Measurements from ENCODE around the gene AFG3L2. TPM values are rescaled to one million over a fixed set of nuclear protein-coding genes. Genes with fewer than 3 reads are reported as not detected.
"Not testable (repeated sequence)": the region's sequence is repeated elsewhere in the genome, so short reads cannot be mapped to it uniquely, and the experiment has no call there.

Gene AFG3L2
- total RNA-seq, 2 donors from 2014 or later = 47.1 to 49.5 TPM

DNA sequence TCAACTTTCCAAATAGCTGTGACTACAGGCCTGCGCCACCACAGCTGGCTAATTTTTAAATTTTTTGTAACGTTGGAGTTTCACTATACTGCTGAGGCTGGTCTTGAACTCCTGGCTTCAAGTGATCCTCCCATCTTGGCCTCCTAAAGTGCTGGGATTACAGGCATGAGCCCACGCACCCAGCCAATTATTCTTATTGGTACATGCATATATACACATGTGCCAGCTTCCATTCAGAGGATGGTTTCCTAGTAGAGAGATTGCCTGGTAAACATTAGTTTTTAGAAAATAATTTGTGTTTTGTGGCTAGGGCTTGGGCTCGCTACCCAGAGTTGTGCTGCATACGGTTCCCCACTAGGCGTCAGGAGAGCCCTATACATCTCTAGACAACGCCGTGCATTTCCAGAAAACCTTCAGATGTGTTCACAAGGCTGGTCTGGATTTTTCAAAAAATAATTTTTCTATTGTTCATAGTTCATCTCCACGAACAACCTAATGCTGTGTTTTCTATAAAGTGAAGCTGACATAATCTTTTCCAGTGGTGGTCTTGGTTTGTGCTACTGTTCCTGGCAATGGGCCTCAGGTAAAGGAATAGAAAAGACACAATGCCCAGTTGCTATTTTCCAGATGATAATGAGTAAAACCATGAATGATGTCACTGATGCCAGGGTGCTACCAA is 14.6 kb upstream of the AFG3L2 start:
- peak; percentile 78 for DNase-seq
- Histone ChIP-seq H3K4me3 (ENCODE audit: low read length) (no peak overlapping the region), H3K27me3 (ENCODE audit: control insufficient read depth, insufficient read depth, low read length, poor library complexity, severe bottlenecking) (no peaks in the 10 kb centered on the region), H3K36me3 (ENCODE audit: control insufficient read depth, insufficient read depth, low read length) (no peaks in the 10 kb centered on the region), H3K4me1 (ENCODE audit: control insufficient read depth, insufficient read depth, low read length) (no peaks in the 10 kb centered on the region), H3K9ac (ENCODE audit: extremely low read depth, low read length, poor library complexity, severe bottlenecking) (no peak overlapping the region), H3K27ac (ENCODE audit: low read depth, low read length) (no peak overlapping the region), H3K9me3 (ENCODE audit: control insufficient read depth, low read length) (no peaks in the 10 kb centered on the region)
- Mint-ChIP-seq H3K9me3 (no peaks in the 10 kb centered on the region), H3K27me3 (ENCODE audit: insufficient read depth) (peaks cover 7% of the 10 kb centered on the region), H3K27ac (no peak overlapping the region), H3K4me1 (no peaks in the 10 kb centered on the region), H3K4me3 (no peak overlapping the region), H3K36me3 (ENCODE audit: low read depth) (no peaks in the 10 kb centered on the region)
- 24 to 29% methylated on average over 6 to 9 of the region's 9 CpGs for WGBS, 2 experiments (ENCODE audit: insufficient coverage in 1 of 2, insufficient read length in 1 of 2)
- TF ChIP-seq, protein P1, sequence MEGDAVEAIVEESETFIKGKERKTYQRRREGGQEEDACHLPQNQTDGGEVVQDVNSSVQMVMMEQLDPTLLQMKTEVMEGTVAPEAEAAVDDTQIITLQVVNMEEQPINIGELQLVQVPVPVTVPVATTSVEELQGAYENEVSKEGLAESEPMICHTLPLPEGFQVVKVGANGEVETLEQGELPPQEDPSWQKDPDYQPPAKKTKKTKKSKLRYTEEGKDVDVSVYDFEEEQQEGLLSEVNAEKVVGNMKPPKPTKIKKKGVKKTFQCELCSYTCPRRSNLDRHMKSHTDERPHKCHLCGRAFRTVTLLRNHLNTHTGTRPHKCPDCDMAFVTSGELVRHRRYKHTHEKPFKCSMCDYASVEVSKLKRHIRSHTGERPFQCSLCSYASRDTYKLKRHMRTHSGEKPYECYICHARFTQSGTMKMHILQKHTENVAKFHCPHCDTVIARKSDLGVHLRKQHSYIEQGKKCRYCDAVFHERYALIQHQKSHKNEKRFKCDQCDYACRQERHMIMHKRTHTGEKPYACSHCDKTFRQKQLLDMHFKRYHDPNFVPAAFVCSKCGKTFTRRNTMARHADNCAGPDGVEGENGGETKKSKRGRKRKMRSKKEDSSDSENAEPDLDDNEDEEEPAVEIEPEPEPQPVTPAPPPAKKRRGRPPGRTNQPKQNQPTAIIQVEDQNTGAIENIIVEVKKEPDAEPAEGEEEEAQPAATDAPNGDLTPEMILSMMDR (conservative IDR thresholded peaks at IDR 0.05) = peak; percentile 94

DNA sequence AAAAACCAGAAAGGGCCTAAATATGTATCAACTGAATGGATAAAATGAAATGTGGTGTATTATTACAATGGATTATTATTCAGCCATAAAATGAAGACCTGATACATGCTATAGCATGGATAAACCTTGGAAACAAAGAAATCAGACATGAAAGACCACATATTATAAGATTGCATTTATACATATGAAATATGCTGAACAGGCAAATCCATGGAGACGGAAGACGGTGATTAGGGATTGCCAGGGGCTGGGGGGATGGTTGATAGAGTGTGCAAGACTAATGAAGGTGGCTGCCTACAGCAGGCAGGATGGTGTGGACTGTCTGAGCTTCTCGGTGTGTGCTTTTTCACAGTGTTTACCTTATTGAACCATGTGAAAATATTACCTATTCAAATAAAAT is 11.4 kb upstream of the AFG3L2 start:
- H3K4me1 ChIP-seq (ENCODE audit: control insufficient read depth, insufficient read depth, low read length) = no peaks in the 10 kb centered on the region
- Mint-ChIP-seq H3K36me3 (ENCODE audit: low read depth) (no peaks in the 10 kb centered on the region), H3K4me3 (no peak overlapping the region), H3K27me3 (ENCODE audit: insufficient read depth) (no peaks in the 10 kb centered on the region), H3K27ac (no peak overlapping the region), H3K9me3 (peaks cover 2% of the 10 kb centered on the region), H3K4me1 (no peaks in the 10 kb centered on the region)
- WGBS, 2 experiments (ENCODE audit: insufficient coverage in 1 of 2, insufficient read length in 1 of 2) = 85% methylated on average over 2 of the region's 3 CpGs; no CpG with 5 or more reads in 1 of the 2 experiments
- no peak overlapping the region for H3K4me3 ChIP-seq (ENCODE audit: low read length)
- no peak overlapping the region for H3K27ac ChIP-seq (ENCODE audit: low read depth, low read length)
- H3K9ac ChIP-seq (ENCODE audit: extremely low read depth, low read length, poor library complexity, severe bottlenecking) = no peak overlapping the region
- DNase-seq = no peak
- no peaks in the 10 kb centered on the region for H3K27me3 ChIP-seq (ENCODE audit: control insufficient read depth, insufficient read depth, low read length, poor library complexity, severe bottlenecking)
- no peaks in the 10 kb centered on the region for H3K9me3 ChIP-seq (ENCODE audit: control insufficient read depth, low read length)
- no peaks in the 10 kb centered on the region for H3K36me3 ChIP-seq (ENCODE audit: control insufficient read depth, insufficient read depth, low read length)
- TF ChIP-seq, protein P1 (conservative IDR thresholded peaks at IDR 0.05) = no peak

DNA sequence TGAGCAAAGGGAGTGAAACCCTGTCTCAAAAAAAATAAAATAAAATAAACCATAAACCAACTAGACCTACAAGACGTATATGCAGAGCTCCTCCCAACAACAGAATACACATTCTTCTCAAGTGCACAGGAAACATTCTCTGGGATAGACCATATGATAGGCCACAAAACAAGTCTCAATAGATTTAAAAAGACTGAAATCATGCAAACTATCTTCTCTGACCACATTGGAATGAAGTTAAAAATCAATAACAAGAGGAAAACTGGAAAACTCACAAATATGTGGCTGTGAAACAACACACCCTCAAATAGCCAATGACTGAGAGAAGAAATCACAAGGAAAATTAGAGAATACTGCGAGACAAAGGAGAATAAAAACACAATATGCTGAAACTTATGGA is 7.2 kb upstream of the AFG3L2 start:
- Mint-ChIP-seq H3K36me3 (ENCODE audit: low read depth) (no peaks in the 10 kb centered on the region), H3K4me1 (no peaks in the 10 kb centered on the region), H3K27me3 (ENCODE audit: insufficient read depth) (no peaks in the 10 kb centered on the region), H3K9me3 (peaks cover 7% of the 10 kb centered on the region), H3K27ac (no peak overlapping the region), H3K4me3 (no peak overlapping the region)
- Histone ChIP-seq H3K4me3 (ENCODE audit: low read length) (no peak overlapping the region), H3K9ac (ENCODE audit: extremely low read depth, low read length, poor library complexity, severe bottlenecking) (no peak overlapping the region), H3K36me3 (ENCODE audit: control insufficient read depth, insufficient read depth, low read length) (no peaks in the 10 kb centered on the region), H3K27ac (ENCODE audit: low read depth, low read length) (no peak overlapping the region), H3K27me3 (ENCODE audit: control insufficient read depth, insufficient read depth, low read length, poor library complexity, severe bottlenecking) (no peaks in the 10 kb centered on the region), H3K4me1 (ENCODE audit: control insufficient read depth, insufficient read depth, low read length) (no peaks in the 10 kb centered on the region), H3K9me3 (ENCODE audit: control insufficient read depth, low read length) (no peaks in the 10 kb centered on the region)
- WGBS, 2 experiments (ENCODE audit: insufficient coverage in 1 of 2, insufficient read length in 1 of 2) = 89 to 93% methylated on average over 1 to 2 of the region's 2 CpGs
- no peak for DNase-seq
- TF ChIP-seq, protein P1 (conservative IDR thresholded peaks at IDR 0.05) = no peak

DNA sequence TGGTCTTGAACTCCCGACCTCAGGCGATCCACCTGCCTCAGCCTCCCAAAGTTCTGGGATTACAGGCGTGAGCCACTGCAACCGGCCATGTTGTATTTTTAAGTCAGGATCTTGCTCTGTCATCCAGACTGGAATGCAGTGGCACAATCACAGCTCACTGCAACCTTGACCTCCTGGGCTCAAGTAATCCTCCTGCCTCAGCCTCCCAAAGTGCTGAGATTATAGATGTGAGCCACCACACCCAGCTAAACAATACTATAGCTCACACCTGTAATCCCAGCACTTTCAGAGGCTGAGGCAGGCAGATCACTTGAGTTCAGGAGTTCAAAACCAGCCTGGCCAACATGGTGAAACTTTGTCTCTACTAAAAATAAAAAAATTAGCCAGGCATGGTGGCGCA is 6.7 kb upstream of the AFG3L2 start:
- H3K4me1 ChIP-seq (ENCODE audit: control insufficient read depth, insufficient read depth, low read length); H3K9ac ChIP-seq (ENCODE audit: extremely low read depth, low read length, poor library complexity, severe bottlenecking); H3K36me3 Mint-ChIP-seq (ENCODE audit: low read depth); H3K36me3 ChIP-seq (ENCODE audit: control insufficient read depth, insufficient read depth, low read length); H3K27ac ChIP-seq (ENCODE audit: low read depth, low read length); H3K27me3 Mint-ChIP-seq (ENCODE audit: insufficient read depth); H3K27me3 ChIP-seq (ENCODE audit: control insufficient read depth, insufficient read depth, low read length, poor library complexity, severe bottlenecking); H3K27ac Mint-ChIP-seq; H3K4me1 Mint-ChIP-seq; H3K9me3 Mint-ChIP-seq; H3K4me3 ChIP-seq (ENCODE audit: low read length); H3K9me3 ChIP-seq (ENCODE audit: control insufficient read depth, low read length); DNase-seq; H3K4me3 Mint-ChIP-seq: not testable (repeated sequence)
- 87 to 93% methylated on average over 5 of the region's 5 CpGs for WGBS, 2 experiments (ENCODE audit: insufficient coverage in 1 of 2, insufficient read length in 1 of 2)

DNA sequence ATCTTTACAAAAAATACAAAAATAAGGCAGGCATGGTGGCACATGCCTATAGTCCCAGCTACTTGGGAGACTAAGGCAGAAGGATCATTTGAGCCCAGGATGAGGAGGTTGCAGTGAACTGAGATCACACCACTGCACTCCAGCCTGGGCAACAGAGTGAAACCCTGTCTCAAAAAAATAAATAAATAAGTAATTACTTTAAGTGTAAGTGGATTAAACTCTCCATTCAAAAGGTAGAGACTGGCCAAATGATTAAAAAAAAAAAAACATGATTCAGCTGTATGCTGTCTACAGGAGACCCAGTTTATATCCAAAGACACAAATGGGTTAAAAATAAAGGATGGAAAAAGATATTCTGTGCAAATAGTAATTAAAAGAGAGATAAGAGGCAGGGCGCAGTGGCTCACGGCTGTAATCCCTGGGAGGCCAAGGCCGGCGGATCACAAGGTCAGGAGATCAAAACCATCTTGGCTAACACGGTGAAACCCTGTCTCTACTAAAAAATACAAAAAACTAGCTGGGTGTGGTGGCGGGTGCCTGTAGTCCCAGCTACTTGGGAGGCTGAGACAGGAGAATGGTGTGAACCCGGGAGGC is 5.3 kb upstream of the AFG3L2 start:
- not testable (repeated sequence) for H3K4me1 Mint-ChIP-seq; H3K4me3 Mint-ChIP-seq; H3K27ac ChIP-seq (ENCODE audit: low read depth, low read length); H3K9me3 Mint-ChIP-seq; H3K9ac ChIP-seq (ENCODE audit: extremely low read depth, low read length, poor library complexity, severe bottlenecking); H3K27ac Mint-ChIP-seq; DNase-seq; H3K36me3 Mint-ChIP-seq (ENCODE audit: low read depth); H3K27me3 ChIP-seq (ENCODE audit: control insufficient read depth, insufficient read depth, low read length, poor library complexity, severe bottlenecking); H3K9me3 ChIP-seq (ENCODE audit: control insufficient read depth, low read length); H3K27me3 Mint-ChIP-seq (ENCODE audit: insufficient read depth); H3K4me1 ChIP-seq (ENCODE audit: control insufficient read depth, insufficient read depth, low read length); H3K4me3 ChIP-seq (ENCODE audit: low read length); H3K36me3 ChIP-seq (ENCODE audit: control insufficient read depth, insufficient read depth, low read length)
- 91 to 94% methylated on average over 4 to 7 of the region's 7 CpGs for WGBS, 2 experiments (ENCODE audit: insufficient coverage in 1 of 2, insufficient read length in 1 of 2)
